SK-MEL-5 (cell line): ENCODE results near the gene CNTNAP2. TPM values are rescaled to one million over a fixed set of nuclear protein-coding genes. Genes with fewer than 3 reads are reported as not detected.

Experiments used
- DNase-seq: peaks from one replicate; pipeline ENCODE4 v3.0.0-alpha.2; 2016; ENCODE audit warnings: low read depth, low spot score
- in situ Hi-C: cut with HindIII; loops from 2 replicates; pipeline ENCODE4 v1.10.0; 2016; ENCODE audit warnings: low sequenced_read_pairs, high pct_unique_total_duplicates, low pct_unique_long_range_greater_than_20kb
- total RNA-seq: library from RNA; depleted of rRNA; stranded (reverse); fragments of >200 nt; shearing (Covaris generic); gene quantifications from 2 replicates; pipeline ENCODE4 v1.2.3, GENCODE V29; 2014

Gene CNTNAP2
- total RNA-seq, 1 experiment from 2014 or later: not detected

GRCh38 chr7:147497246-147497645 lies 1380.6 kb downstream of the CNTNAP2 start:
- no peak for DNase-seq
- in situ Hi-C loops: no loop called here

- in situ Hi-C loops: no loop called here
- DNase-seq: no peak
These were observed 1381.5 kb downstream of the CNTNAP2 start for GRCh38 chr7:147498081-147498480.

GRCh38 chr7:147509035-147509501 lies 1392.5 kb downstream of the CNTNAP2 start:
- in situ Hi-C loops: no loop called here
- DNase-seq: no peak

- in situ Hi-C loops: no loop called here
- no peak for DNase-seq
These were observed 1393.1 kb downstream of the CNTNAP2 start for GRCh38 chr7:147509541-147510200.

- no peak for DNase-seq
These were observed 1393.6 kb downstream of the CNTNAP2 start for GRCh38 chr7:147510201-147510542.

GRCh38 chr7:147510923-147511322 lies 1394.3 kb downstream of the CNTNAP2 start:
- in situ Hi-C loops: no loop called here
- peak; percentile 85 for DNase-seq

More at GRCh38 chr7:147510201-147510542, 1393.6 kb downstream of the CNTNAP2 start:
- in situ Hi-C loops: no loop called here

GRCh38 chr7:147513451-147513850 lies 1396.8 kb downstream of the CNTNAP2 start:
- no peak for DNase-seq
- in situ Hi-C loops: no loop called here

GRCh38 chr7:147516391-147516790 lies 1399.8 kb downstream of the CNTNAP2 start:
- DNase-seq: no peak
- in situ Hi-C loops: no loop called here

- in situ Hi-C loops: no loop called here
- DNase-seq: peak; percentile 22
These were observed 1402.5 kb downstream of the CNTNAP2 start for GRCh38 chr7:147519062-147519461.

- in situ Hi-C loops: no loop called here
- no peak for DNase-seq
These were observed 1406.5 kb downstream of the CNTNAP2 start for GRCh38 chr7:147523056-147523455.

- in situ Hi-C loops: no loop called here
- no peak for DNase-seq
These were observed 1408.2 kb downstream of the CNTNAP2 start for GRCh38 chr7:147524726-147525250.

- in situ Hi-C loops: no loop called here
- DNase-seq: no peak
These were observed 1408.7 kb downstream of the CNTNAP2 start for GRCh38 chr7:147525325-147525724.

GRCh38 chr7:147535701-147536111 lies 1419.1 kb downstream of the CNTNAP2 start:
- in situ Hi-C loops: no loop called here
- DNase-seq: no peak

GRCh38 chr7:147539685-147540084 lies 1423.1 kb downstream of the CNTNAP2 start:
- in situ Hi-C loops: no loop called here

GRCh38 chr7:147540743-147541142 lies 1424.1 kb downstream of the CNTNAP2 start:
- no peak for DNase-seq
- in situ Hi-C loops: no loop called here

More at GRCh38 chr7:147539685-147540084, 1423.1 kb downstream of the CNTNAP2 start:
- DNase-seq: no peak

- in situ Hi-C loops: no loop called here
These were observed 1424.7 kb downstream of the CNTNAP2 start for GRCh38 chr7:147541261-147541660.

GRCh38 chr7:147547252-147547897 lies 1430.8 kb downstream of the CNTNAP2 start:
- in situ Hi-C loops: no loop called here
- DNase-seq: peak; percentile 73

More at GRCh38 chr7:147541261-147541660, 1424.7 kb downstream of the CNTNAP2 start:
- DNase-seq: no peak

GRCh38 chr7:147556317-147556716 lies 1439.7 kb downstream of the CNTNAP2 start:
- in situ Hi-C loops: no loop called here
- DNase-seq: no peak

- no peak for DNase-seq
- in situ Hi-C loops: no loop called here
These were observed 1447.1 kb downstream of the CNTNAP2 start for GRCh38 chr7:147563669-147564068.
